PFSK-1 (cell line): Measurements from ENCODE around the gene CD1C.

Experiments used
- FOXP2 ChIP-seq: optimal IDR thresholded peaks from 2 replicates; pipeline ENCODE3; 2011; ENCODE audit warnings: borderline replicate concordance, control low read depth, inconsistent platforms; ENCODE audit not compliant: insufficient read depth; ENCODE audit errors: extremely low read length, extremely low read depth
- POLR2AphosphoS5 ChIP-seq: IDR thresholded peaks from 2 replicates; pipeline ENCODE4 v1.6.1; 2012; ENCODE audit warnings: low read depth, mild to moderate bottlenecking, control low read depth, low read length, moderate library complexity
- REST ChIP-seq, 2 experiments: IDR thresholded peaks; 2 replicates each; pipeline versions ENCODE4 v1.6.1 to v1.8.0; 2011 to 2012; ENCODE audit warnings: low read depth in 2 of 2, low read length in 2 of 2, control low read depth in 1 of 2, inconsistent platforms in 1 of 2, mild to moderate bottlenecking in 1 of 2, moderate library complexity in 1 of 2; ENCODE audit not compliant: insufficient read depth in 1 of 2
- TAF1 ChIP-seq: IDR thresholded peaks from 2 replicates; pipeline ENCODE4 v1.6.1; 2012; ENCODE audit warnings: low read length, control low read depth, borderline replicate concordance; ENCODE audit not compliant: insufficient read depth

DNA sequence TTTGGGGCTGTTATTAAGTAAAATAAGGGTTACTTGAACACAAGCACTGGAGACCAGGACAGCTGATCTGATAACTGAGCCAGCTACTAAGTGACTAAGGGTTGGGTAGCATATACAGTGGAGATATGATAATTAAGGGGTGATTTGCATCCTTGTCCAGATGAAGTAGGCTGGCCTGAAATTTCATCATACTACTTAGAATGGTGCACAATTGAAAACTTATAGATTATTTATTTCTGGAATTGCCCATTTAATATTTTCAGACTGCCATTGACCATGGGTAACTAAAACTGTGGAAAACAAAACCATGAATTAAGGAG lies 45.5 kb downstream of the CD1C start:
- TF ChIP-seq REST (IDR thresholded peaks at IDR 0.05; ENCODE audit: insufficient read depth in 1 of 2, low read depth in 2 of 2, low read length in 2 of 2) (no peak), TAF1 (no peak), POLR2AphosphoS5 (no peak), FOXP2 (no peak)
